ENCODE measurements around the gene MIPEP.

- TF ChIP-seq MXI1 (conservative IDR thresholded peaks at IDR 0.05; ENCODE audit: poor library complexity, severe bottlenecking), result no peak
- TF ChIP-seq, protein P1, sequence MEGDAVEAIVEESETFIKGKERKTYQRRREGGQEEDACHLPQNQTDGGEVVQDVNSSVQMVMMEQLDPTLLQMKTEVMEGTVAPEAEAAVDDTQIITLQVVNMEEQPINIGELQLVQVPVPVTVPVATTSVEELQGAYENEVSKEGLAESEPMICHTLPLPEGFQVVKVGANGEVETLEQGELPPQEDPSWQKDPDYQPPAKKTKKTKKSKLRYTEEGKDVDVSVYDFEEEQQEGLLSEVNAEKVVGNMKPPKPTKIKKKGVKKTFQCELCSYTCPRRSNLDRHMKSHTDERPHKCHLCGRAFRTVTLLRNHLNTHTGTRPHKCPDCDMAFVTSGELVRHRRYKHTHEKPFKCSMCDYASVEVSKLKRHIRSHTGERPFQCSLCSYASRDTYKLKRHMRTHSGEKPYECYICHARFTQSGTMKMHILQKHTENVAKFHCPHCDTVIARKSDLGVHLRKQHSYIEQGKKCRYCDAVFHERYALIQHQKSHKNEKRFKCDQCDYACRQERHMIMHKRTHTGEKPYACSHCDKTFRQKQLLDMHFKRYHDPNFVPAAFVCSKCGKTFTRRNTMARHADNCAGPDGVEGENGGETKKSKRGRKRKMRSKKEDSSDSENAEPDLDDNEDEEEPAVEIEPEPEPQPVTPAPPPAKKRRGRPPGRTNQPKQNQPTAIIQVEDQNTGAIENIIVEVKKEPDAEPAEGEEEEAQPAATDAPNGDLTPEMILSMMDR (IDR thresholded peaks at IDR 0.05; ENCODE audit: poor library complexity, severe bottlenecking), result no peak
- TF ChIP-seq EP300 (conservative IDR thresholded peaks at IDR 0.05; ENCODE audit: poor library complexity, severe bottlenecking), result no peak
These were observed 84.1 kb downstream of the MIPEP start for GRCh38 chr13:23805122-23805521.

Measured in neural cell (in vitro differentiated cells).